Measurements from ENCODE around the gene ALPP. TPM values are rescaled to one million over a fixed set of nuclear protein-coding genes. Genes with fewer than 3 reads are reported as not detected.
A peak's percentile ranks its signal among the peaks of the same experiment; 100 is the strongest.

The ALPP gene
- total and polyA plus RNA-seq, 2 of the 13 experiments (the other 11 are each of a cell fraction or from before 2014, with no cell fraction given): not detected

- ChIA-PET POLR2A (no interaction called here), CTCF (ENCODE audit: low intra/inter-chr PET ratio, low total read pairs) (no interaction called here)
- Histone ChIP-seq H3K79me2 (ENCODE audit: insufficient read depth, low read length) (no peaks in the 10 kb centered on the region), H4K20me1 (ENCODE audit: insufficient read depth, low read length) (peaks cover 3% of the 10 kb centered on the region; the same call in 1 of the 2 replicates), H3K4me1 (ENCODE audit: insufficient read depth, low read length) (peaks cover 9% of the 10 kb centered on the region), H3K27ac (ENCODE audit: extremely low read length, insufficient read depth, low read length) (no peak overlapping the region), H3K9me3 (ENCODE audit: low read length) (no peaks in the 10 kb centered on the region), H3K4me2 (ENCODE audit: low read depth, low read length) (no peak overlapping the region), H3K36me3 (replicated peaks in 1 of 2; ENCODE audit: control insufficient read depth in 1 of 2, insufficient read depth in 2 of 2, low read length in 2 of 2) (0 out of 5 replicates have a peak, but pooled peaks cover 0 to 6% of the 10 kb centered on the region in 2 experiments), H3K27me3 (ENCODE audit: control insufficient read depth in 1 of 2, insufficient read depth in 2 of 2, low read length in 2 of 2) (no peaks in the 10 kb centered on the region), H3K9ac (ENCODE audit: insufficient read depth, low read depth, low read length) (no peak overlapping the region), H2AFZ (ENCODE audit: low read length) (no peak overlapping the region), H3K4me3 (replicated peaks in 1 of 3; ENCODE audit: insufficient read depth in 1 of 3, low read depth in 2 of 3, low read length in 3 of 3) (no peak overlapping the region)
- 95% methylated on average over 24 of the region's 28 CpGs for WGBS (ENCODE audit: low lambda C conversion rate)
- ATAC-seq: peak; percentile 49
- no TSS peak for BruUV-seq (replicated peaks)
- peak; percentile 35 for DNase-seq (ENCODE audit: low spot score)
- in situ Hi-C loops (cut with HindIII; ENCODE audit: extremely low pct_ligation_motif_present, low pct_unique_long_range_greater_than_20kb): no loop called here
- FAIRE-seq: no peak
- intact Hi-C loops (cut with micrococcal nuclease; ENCODE audit: unreplicated experiment): no loop called here
- peak; percentile 36; the same call in 1 of the 2 replicates for TF ChIP-seq RXRA (CRISPR knock-in tag; IDR thresholded peaks at IDR 0.05)
- TF ChIP-seq STAG1 (CRISPR knock-in tag; IDR thresholded peaks at IDR 0.05): peak; percentile 18; the same call in 1 of the 2 replicates
- TF ChIP-seq AKAP8 (CRISPR knock-in tag; IDR thresholded peaks at IDR 0.05): 0 out of 2 replicates have a peak, but pooled peaks have one; percentile 46
- no peak for TF ChIP-seq PRPF4 (IDR thresholded peaks at IDR 0.05; ENCODE audit: low read depth, low read length, poor library complexity, severe bottlenecking)
- TF ChIP-seq ETV5 (CRISPR knock-in tag; IDR thresholded peaks at IDR 0.05; ENCODE audit: borderline replicate concordance): 0 out of 2 replicates have a peak, but pooled peaks have one; percentile 11
- TF ChIP-seq, protein P1, sequence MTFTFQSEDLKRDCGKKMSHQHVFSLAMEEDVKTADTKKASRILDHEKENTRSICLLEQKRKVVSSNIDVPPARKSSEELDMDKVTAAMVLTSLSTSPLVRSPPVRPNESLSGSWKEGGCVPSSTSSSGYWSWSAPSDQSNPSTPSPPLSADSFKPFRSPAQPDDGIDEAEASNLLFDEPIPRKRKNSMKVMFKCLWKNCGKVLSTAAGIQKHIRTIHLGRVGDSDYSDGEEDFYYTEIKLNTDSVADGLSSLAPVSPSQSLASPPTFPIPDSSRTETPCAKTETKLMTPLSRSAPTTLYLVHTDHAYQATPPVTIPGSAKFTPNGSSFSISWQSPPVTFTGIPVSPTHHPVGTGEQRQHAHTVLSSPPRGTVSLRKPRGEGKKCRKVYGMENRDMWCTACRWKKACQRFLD (CRISPR knock-in tag; IDR thresholded peaks at IDR 0.05; ENCODE audit: borderline replicate concordance): no peak
- TF ChIP-seq ZNF333 (CRISPR knock-in tag; IDR thresholded peaks at IDR 0.05; ENCODE audit: borderline replicate concordance): no peak
- TF ChIP-seq ZNF777 (CRISPR knock-in tag; IDR thresholded peaks at IDR 0.05): no peak
- TF ChIP-seq HNRNPLL (IDR thresholded peaks at IDR 0.05; ENCODE audit: low read depth, low read length, poor library complexity, severe bottlenecking): peak; percentile 35
- TF ChIP-seq, protein P2, sequence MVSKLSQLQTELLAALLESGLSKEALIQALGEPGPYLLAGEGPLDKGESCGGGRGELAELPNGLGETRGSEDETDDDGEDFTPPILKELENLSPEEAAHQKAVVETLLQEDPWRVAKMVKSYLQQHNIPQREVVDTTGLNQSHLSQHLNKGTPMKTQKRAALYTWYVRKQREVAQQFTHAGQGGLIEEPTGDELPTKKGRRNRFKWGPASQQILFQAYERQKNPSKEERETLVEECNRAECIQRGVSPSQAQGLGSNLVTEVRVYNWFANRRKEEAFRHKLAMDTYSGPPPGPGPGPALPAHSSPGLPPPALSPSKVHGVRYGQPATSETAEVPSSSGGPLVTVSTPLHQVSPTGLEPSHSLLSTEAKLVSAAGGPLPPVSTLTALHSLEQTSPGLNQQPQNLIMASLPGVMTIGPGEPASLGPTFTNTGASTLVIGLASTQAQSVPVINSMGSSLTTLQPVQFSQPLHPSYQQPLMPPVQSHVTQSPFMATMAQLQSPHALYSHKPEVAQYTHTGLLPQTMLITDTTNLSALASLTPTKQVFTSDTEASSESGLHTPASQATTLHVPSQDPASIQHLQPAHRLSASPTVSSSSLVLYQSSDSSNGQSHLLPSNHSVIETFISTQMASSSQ (IDR thresholded peaks at IDR 0.05; ENCODE audit: low read depth): no peak
- TF ChIP-seq, protein P2 (CRISPR knock-in tag; IDR thresholded peaks at IDR 0.05; ENCODE audit: borderline replicate concordance): no peak
- 0 out of 2 replicates have a peak, but pooled peaks have one; percentile 46 for TF ChIP-seq HNRNPL (IDR thresholded peaks at IDR 0.05; ENCODE audit: low read depth, low read length)
- 0 out of 2 replicates have a peak, but pooled peaks have one; percentile 26 for TF ChIP-seq ZNF839 (CRISPR knock-in tag; IDR thresholded peaks at IDR 0.05; ENCODE audit: borderline replicate concordance)
- TF ChIP-seq CTCF (CRISPR knock-in tag; IDR thresholded peaks at IDR 0.05): peak; percentile 60
- TF ChIP-seq ATF3 (CRISPR knock-in tag; IDR thresholded peaks at IDR 0.05): no peak
- TF ChIP-seq AGO2 (optimal IDR thresholded peaks at IDR 0.05; ENCODE audit: low read depth, low read length): peak; percentile 39
These were observed 45.0 kb upstream of the ALPP start for GRCh38 chr2:232333361-232334135.
